Choroid plexus epithelial cell (primary cell): ENCODE measurements around the gene NFIC.

Experiments
- DNase-seq: peaks from one replicate; pipeline ENCODE4 v3.0.0-alpha.2; 2010; ENCODE audit warnings: low read depth
- H3K4me3 ChIP-seq: 2 replicates; pipeline ENCODE4 v1.5.1; 2011; ENCODE audit warnings: low read depth, mild to moderate bottlenecking, control low read depth, low read length, moderate library complexity
- CTCF ChIP-seq: conservative IDR thresholded peaks from 2 replicates; pipeline ENCODE4 v1.5.1; 2011; ENCODE audit warnings: low read depth, mild to moderate bottlenecking, control low read depth, inconsistent platforms, low read length, moderate library complexity

The NFIC gene

GRCh38 chr19:3467437-3468198 is 101.2 kb downstream of the NFIC start:
- TF ChIP-seq CTCF = no peak

GRCh38 chr19:3468211-3468610 is 101.8 kb downstream of the NFIC start:
- no peak overlapping the region for H3K4me3 ChIP-seq
- DNase-seq = no peak
- no peak for TF ChIP-seq CTCF

More at GRCh38 chr19:3467437-3468198, 101.2 kb downstream of the NFIC start:
- no peak for DNase-seq
- no peak overlapping the region for H3K4me3 ChIP-seq

- H3K4me3 ChIP-seq = no peak overlapping the region
- no peak for DNase-seq
- TF ChIP-seq CTCF = peak; percentile 26
These were observed 103.5 kb downstream of the NFIC start for GRCh38 chr19:3469638-3470499.

- no peak for TF ChIP-seq CTCF
- no peak overlapping the region for H3K4me3 ChIP-seq
- no peak for DNase-seq
These were observed 104.2 kb downstream of the NFIC start for GRCh38 chr19:3470500-3471128.

GRCh38 chr19:3471954-3472655 is 105.7 kb downstream of the NFIC start:
- H3K4me3 ChIP-seq = no peak overlapping the region
- TF ChIP-seq CTCF = peak; percentile 89
- DNase-seq = no peak

- TF ChIP-seq CTCF = no peak
- DNase-seq = no peak
- H3K4me3 ChIP-seq = no peak overlapping the region
These were observed 107.6 kb downstream of the NFIC start for GRCh38 chr19:3474010-3474409.
